Measurements from ENCODE around the gene TIAM2.

The TIAM2 gene

GRCh38 chr6:155259897-155260296 lies 264.8 kb downstream of the TIAM2 start:
- TF ChIP-seq CTCF (IDR thresholded peaks at IDR 0.05; ENCODE audit: insufficient read depth, low read length) = no peak
- no peak for TF ChIP-seq GABPA (IDR thresholded peaks at IDR 0.05; ENCODE audit: low read depth)
- no peak for TF ChIP-seq POLR2AphosphoS5 (IDR thresholded peaks at IDR 0.05; ENCODE audit: low read depth)
- TF ChIP-seq REST (IDR thresholded peaks at IDR 0.05; ENCODE audit: insufficient replicate concordance, low read depth) = no peak
- no peak for TF ChIP-seq SPI1 (IDR thresholded peaks at IDR 0.05; ENCODE audit: borderline replicate concordance, low read depth)
- no peak for DNase-seq (ENCODE audit: low read depth in 1 of 2, low spot score in 1 of 2)
- H3K27me3 ChIP-seq (ENCODE audit: insufficient read depth, poor library complexity, severe bottlenecking) = no peaks in the 10 kb centered on the region
- no peak overlapping the region for H3K27ac ChIP-seq (replicated peaks)
- no peak overlapping the region for H3K4me3 ChIP-seq (replicated peaks; ENCODE audit: insufficient read depth, low read length)

- Histone ChIP-seq H3K27me3 (ENCODE audit: insufficient read depth, poor library complexity, severe bottlenecking) (no peaks in the 10 kb centered on the region), H3K27ac (replicated peaks) (no peak overlapping the region), H3K4me3 (replicated peaks; ENCODE audit: insufficient read depth, low read length) (no peak overlapping the region)
- DNase-seq (ENCODE audit: low read depth in 1 of 2, low spot score in 1 of 2) = no peak
- TF ChIP-seq CTCF (IDR thresholded peaks at IDR 0.05; ENCODE audit: insufficient read depth, low read length) = no peak
- no peak for TF ChIP-seq SPI1 (IDR thresholded peaks at IDR 0.05; ENCODE audit: borderline replicate concordance, low read depth)
- no peak for TF ChIP-seq REST (IDR thresholded peaks at IDR 0.05; ENCODE audit: insufficient replicate concordance, low read depth)
- no peak for TF ChIP-seq POLR2AphosphoS5 (IDR thresholded peaks at IDR 0.05; ENCODE audit: low read depth)
- no peak for TF ChIP-seq GABPA (IDR thresholded peaks at IDR 0.05; ENCODE audit: low read depth)
Measured at GRCh38 chr6:155260686-155261085, 265.6 kb downstream of the TIAM2 start.

GRCh38 chr6:155261111-155261900 lies 266.2 kb downstream of the TIAM2 start:
- no peaks in the 10 kb centered on the region for H3K27me3 ChIP-seq (ENCODE audit: insufficient read depth, poor library complexity, severe bottlenecking)
- TF ChIP-seq SPI1 (IDR thresholded peaks at IDR 0.05; ENCODE audit: borderline replicate concordance, low read depth) (no peak), CTCF (IDR thresholded peaks at IDR 0.05; ENCODE audit: insufficient read depth, low read length) (no peak), GABPA (IDR thresholded peaks at IDR 0.05; ENCODE audit: low read depth) (no peak), REST (IDR thresholded peaks at IDR 0.05; ENCODE audit: insufficient replicate concordance, low read depth) (no peak), POLR2AphosphoS5 (IDR thresholded peaks at IDR 0.05; ENCODE audit: low read depth) (no peak)
- DNase-seq (ENCODE audit: low read depth in 1 of 2, low spot score in 1 of 2) = no peak
- no peak overlapping the region for H3K27ac ChIP-seq (replicated peaks)
- no peak overlapping the region for H3K4me3 ChIP-seq (replicated peaks; ENCODE audit: insufficient read depth, low read length)
